OCI-LY1 (cell line): Measurements from ENCODE around the gene DNAJC28.
"Not testable (repeated sequence)": the region's sequence is repeated elsewhere in the genome, so short reads cannot be mapped to it uniquely, and the experiment has no call there.

Source experiments
- H2AFZ ChIP-seq: fragments of 200-600 bp; sonication (generic), shearing (Covaris generic); 2 replicates; pipeline ENCODE4 v1.6.0; 2014; ENCODE audit warnings: antibody characterized with exemption, mild to moderate bottlenecking, low read length
- H3F3A ChIP-seq: fragments of 200-600 bp; sonication (generic), shearing (Covaris generic); 2 replicates; pipeline ENCODE4 v1.6.0; 2014; ENCODE audit warnings: mild to moderate bottlenecking, antibody characterized with exemption, low read length, moderate library complexity; ENCODE audit not compliant: insufficient read depth
- H3K27ac ChIP-seq: fragments of 200-600 bp; sonication (generic); 2 replicates; pipeline ENCODE4 v1.5.1; 2014; ENCODE audit warnings: low read length, mixed run types, mild to moderate bottlenecking, low read depth; ENCODE audit not compliant: poor library complexity, severe bottlenecking
- H3K27me3 ChIP-seq: fragments of 200-600 bp; sonication (generic); 2 replicates; pipeline ENCODE4 v1.6.0; 2014; ENCODE audit warnings: antibody characterized with exemption, mild to moderate bottlenecking, low read length, moderate library complexity; ENCODE audit not compliant: insufficient read depth
- H3K36me3 ChIP-seq: fragments of 200-600 bp; sonication (generic); 2 replicates; pipeline ENCODE4 v1.6.1; 2014; ENCODE audit warnings: mild to moderate bottlenecking, antibody characterized with exemption, low read length, moderate library complexity, mixed read lengths; ENCODE audit not compliant: insufficient read depth
- H3K4me1 ChIP-seq: fragments of 200-600 bp; sonication (generic); 2 replicates; pipeline ENCODE4 v1.5.1; 2014; ENCODE audit warnings: mild to moderate bottlenecking, low read length, moderate library complexity; ENCODE audit not compliant: insufficient read depth, severe bottlenecking
- H3K4me2 ChIP-seq: fragments of 200-600 bp; sonication (generic), shearing (Covaris generic); 2 replicates; pipeline ENCODE4 v1.6.1; 2014; ENCODE audit warnings: low read length
- H3K4me3 ChIP-seq: fragments of 200-600 bp; sonication (generic); 2 replicates; pipeline ENCODE4 v1.5.1; 2014; ENCODE audit warnings: low read length, low read depth, mild to moderate bottlenecking, mixed read lengths; ENCODE audit not compliant: poor library complexity, severe bottlenecking
- H3K79me2 ChIP-seq: fragments of 200-600 bp; shearing (Covaris generic); 2 replicates; pipeline ENCODE4 v1.6.1; 2016; ENCODE audit warnings: mixed run types, low read length, mixed read lengths; ENCODE audit not compliant: insufficient read depth
- H3K9ac ChIP-seq: fragments of 200-600 bp; sonication (generic), shearing (Covaris generic); 2 replicates; pipeline ENCODE4 v1.6.1; 2014; ENCODE audit warnings: mild to moderate bottlenecking, low read length, mixed read lengths
- H3K9me2 ChIP-seq: fragments of 200-600 bp; sonication (generic), shearing (Covaris generic); 2 replicates; pipeline ENCODE4 v1.6.1; 2014; ENCODE audit warnings: low read depth, mild to moderate bottlenecking, low read length, mixed read lengths
- H3K9me3 ChIP-seq: fragments of 200-600 bp; shearing (Covaris generic); 2 replicates; pipeline ENCODE4 v1.6.1; 2014; ENCODE audit warnings: low read length, mixed read lengths
- H4K20me1 ChIP-seq: fragments of 200-600 bp; sonication (generic), shearing (Covaris generic); 2 replicates; pipeline ENCODE4 v1.6.0; 2016; ENCODE audit warnings: mild to moderate bottlenecking, low read length; ENCODE audit not compliant: insufficient read depth
- EZH2 ChIP-seq: fragments of 200-600 bp; sonication (generic), shearing (Covaris generic); IDR thresholded peaks from 2 replicates; pipeline ENCODE4 v1.8.0; 2017; ENCODE audit warnings: borderline replicate concordance, mixed run types, mild to moderate bottlenecking, antibody characterized with exemption, low read length, moderate library complexity, mixed read lengths
- TF ChIP-seq, protein P1 (sequence below): fragments of 200-600 bp; sonication (generic), shearing (Covaris generic); IDR thresholded peaks from 2 replicates; pipeline ENCODE4 v1.5.1; 2017; ENCODE audit warnings: mild to moderate bottlenecking, antibody characterized with exemption, low read length, moderate library complexity, mixed read lengths

DNAJC28 gene

DNA sequence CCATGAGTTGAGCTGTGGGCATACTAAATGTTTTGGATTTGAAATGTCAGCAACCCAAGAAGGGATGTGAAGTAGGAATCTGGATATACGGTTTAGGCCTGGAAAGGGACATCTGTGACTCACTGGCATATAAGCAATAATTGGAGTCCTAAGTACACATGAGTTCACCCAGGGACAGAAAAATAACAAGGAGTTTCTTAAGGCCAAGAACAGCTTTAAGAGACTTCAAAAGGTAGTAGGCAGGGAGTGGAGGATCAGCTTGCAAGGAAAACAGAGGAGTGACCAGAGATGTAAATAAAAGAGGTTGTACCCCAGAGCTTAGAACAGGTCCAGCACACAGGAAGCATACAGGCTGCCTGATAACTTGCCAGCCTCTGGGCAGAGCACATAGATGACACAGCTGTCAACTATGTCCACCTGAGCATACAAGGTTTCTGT is 39.9 kb downstream of the DNAJC28 start:
- Histone ChIP-seq H3K9ac (no peak overlapping the region), H3K9me3 (no peaks in the 10 kb centered on the region), H2AFZ (no peak overlapping the region), H3K4me3 (no peak overlapping the region), H4K20me1 (no peaks in the 10 kb centered on the region), H3K4me1 (no peaks in the 10 kb centered on the region), H3K4me2 (no peak overlapping the region), H3F3A (no peaks in the 10 kb centered on the region), H3K27me3 (no peaks in the 10 kb centered on the region), H3K9me2 (no peaks in the 10 kb centered on the region), H3K27ac (no peak overlapping the region), H3K36me3 (peaks cover 32% of the 10 kb centered on the region), H3K79me2 (no peaks in the 10 kb centered on the region)
- TF ChIP-seq, protein P1, sequence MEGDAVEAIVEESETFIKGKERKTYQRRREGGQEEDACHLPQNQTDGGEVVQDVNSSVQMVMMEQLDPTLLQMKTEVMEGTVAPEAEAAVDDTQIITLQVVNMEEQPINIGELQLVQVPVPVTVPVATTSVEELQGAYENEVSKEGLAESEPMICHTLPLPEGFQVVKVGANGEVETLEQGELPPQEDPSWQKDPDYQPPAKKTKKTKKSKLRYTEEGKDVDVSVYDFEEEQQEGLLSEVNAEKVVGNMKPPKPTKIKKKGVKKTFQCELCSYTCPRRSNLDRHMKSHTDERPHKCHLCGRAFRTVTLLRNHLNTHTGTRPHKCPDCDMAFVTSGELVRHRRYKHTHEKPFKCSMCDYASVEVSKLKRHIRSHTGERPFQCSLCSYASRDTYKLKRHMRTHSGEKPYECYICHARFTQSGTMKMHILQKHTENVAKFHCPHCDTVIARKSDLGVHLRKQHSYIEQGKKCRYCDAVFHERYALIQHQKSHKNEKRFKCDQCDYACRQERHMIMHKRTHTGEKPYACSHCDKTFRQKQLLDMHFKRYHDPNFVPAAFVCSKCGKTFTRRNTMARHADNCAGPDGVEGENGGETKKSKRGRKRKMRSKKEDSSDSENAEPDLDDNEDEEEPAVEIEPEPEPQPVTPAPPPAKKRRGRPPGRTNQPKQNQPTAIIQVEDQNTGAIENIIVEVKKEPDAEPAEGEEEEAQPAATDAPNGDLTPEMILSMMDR = no peak
- TF ChIP-seq EZH2 = no peak

DNA sequence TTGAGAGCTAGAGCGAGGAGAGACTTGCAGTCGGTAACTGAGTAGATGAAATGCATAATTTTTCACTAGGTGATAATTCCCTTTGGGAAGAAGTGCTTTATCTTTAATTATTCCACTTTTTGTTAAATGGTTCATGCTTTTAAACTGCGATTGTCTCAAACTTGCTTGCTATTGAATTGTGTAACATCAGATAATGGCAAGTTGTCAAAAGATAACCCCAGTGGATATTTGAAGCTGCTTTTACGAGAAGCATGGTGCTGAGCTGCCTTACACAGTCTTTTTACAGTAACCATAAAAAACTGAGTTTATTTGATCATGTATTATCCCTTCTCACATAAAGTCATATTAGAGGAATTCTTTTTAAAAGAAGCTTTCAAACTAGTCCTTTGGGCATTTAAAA is 41.9 kb downstream of the DNAJC28 start:
- Histone ChIP-seq H3K79me2 (no peaks in the 10 kb centered on the region), H3K27ac (no peak overlapping the region), H3K9ac (no peak overlapping the region), H3K4me2 (no peak overlapping the region), H3K9me3 (no peaks in the 10 kb centered on the region), H3K36me3 (peaks cover 20% of the 10 kb centered on the region), H2AFZ (no peak overlapping the region), H4K20me1 (no peaks in the 10 kb centered on the region), H3K9me2 (no peaks in the 10 kb centered on the region), H3K27me3 (no peaks in the 10 kb centered on the region), H3K4me3 (no peak overlapping the region), H3F3A (no peaks in the 10 kb centered on the region), H3K4me1 (no peaks in the 10 kb centered on the region)
- TF ChIP-seq EZH2 = no peak
- TF ChIP-seq, protein P1 = no peak

GRCh38 chr21:33446620-33447019 is 44.9 kb downstream of the DNAJC28 start:
- H3K9ac ChIP-seq, H3K9me3 ChIP-seq, H3K36me3 ChIP-seq, H3K79me2 ChIP-seq, H3K9me2 ChIP-seq, H3K27ac ChIP-seq, H3K4me3 ChIP-seq, H4K20me1 ChIP-seq, H2AFZ ChIP-seq, H3K4me2 ChIP-seq, H3K27me3 ChIP-seq, H3F3A ChIP-seq: not testable (repeated sequence)
- peaks cover 19% of the 10 kb centered on the region for H3K4me1 ChIP-seq

DNA sequence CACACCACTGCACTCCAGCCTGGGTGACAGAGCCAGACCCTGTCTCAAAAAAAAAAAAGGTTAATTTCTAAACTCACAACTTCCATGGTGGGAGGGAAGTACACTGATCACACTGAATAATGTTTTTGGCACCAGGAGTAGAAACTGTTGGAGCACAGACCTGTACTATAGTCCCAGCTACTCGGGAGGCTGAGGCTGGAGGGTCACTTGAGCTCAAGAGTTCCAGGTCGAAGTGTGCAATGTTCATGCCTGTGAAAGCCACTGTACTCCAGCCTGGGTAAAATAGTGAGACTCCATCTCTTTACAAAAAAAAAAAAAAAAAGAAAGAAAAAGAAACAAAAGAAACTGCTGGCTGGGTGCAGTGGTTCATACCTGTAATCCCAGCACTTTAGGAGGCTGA is 47.0 kb downstream of the DNAJC28 start:
- Histone ChIP-seq H3K4me2 (no peak overlapping the region), H3K4me3 (no peak overlapping the region), H3K79me2 (no peaks in the 10 kb centered on the region), H3K9me2 (no peaks in the 10 kb centered on the region), H2AFZ (no peak overlapping the region), H3K4me1 (peaks cover 28% of the 10 kb centered on the region), H3K9me3 (no peaks in the 10 kb centered on the region), H3K9ac (no peak overlapping the region), H4K20me1 (no peaks in the 10 kb centered on the region), H3K27ac (peak overlapping the region; percentile 42), H3K36me3 (no peaks in the 10 kb centered on the region), H3F3A (no peaks in the 10 kb centered on the region), H3K27me3 (no peaks in the 10 kb centered on the region)
- no peak for TF ChIP-seq EZH2
- TF ChIP-seq, protein P1 = no peak
